Peyer's patch (tissue), 4 donors: ENCODE results near the gene SLBP.

Experiments
- POLR2A ChIP-seq, 2 donors: fragments of 450-650 bp; IDR thresholded peaks; one replicate each; pipeline ENCODE4 v1.5.1; 2017; ENCODE audit warnings: antibody characterized with exemption in 2 of 2, mild to moderate bottlenecking in 2 of 2, moderate library complexity in 2 of 2
- TF ChIP-seq, protein P1 (sequence below), 6 experiments: fragments of 450-650 bp in 4 of 6; fragments of 200-600 bp in 2 of 6; sonication (generic) in 1 of 6; IDR thresholded peaks; one replicate each; pipeline ENCODE4 v1.5.1; 2017 to 2019; ENCODE audit warnings: antibody characterized with exemption in 6 of 6, mild to moderate bottlenecking in 3 of 6, moderate library complexity in 1 of 6

DNA sequence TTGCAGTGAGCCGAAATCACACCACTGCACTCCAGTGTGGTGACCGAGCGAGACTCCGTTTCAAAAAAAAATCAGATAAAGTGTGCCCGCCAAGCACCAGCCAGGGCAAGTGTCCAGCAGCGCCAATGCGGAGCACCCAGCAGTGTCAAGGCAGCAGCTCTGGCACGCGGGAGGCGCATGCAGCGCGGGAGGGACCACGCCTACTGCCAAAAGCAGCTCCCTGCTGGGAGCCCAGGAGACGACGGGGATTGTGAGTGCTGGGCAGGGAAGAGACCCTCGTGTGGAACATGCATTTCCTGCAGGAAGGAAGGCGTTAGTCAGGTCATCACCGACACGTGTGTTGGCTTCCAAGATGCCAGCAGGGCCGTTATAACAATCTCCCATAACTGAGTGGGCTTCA, 38.4 kb downstream of the SLBP start:
- TF ChIP-seq, protein P1, sequence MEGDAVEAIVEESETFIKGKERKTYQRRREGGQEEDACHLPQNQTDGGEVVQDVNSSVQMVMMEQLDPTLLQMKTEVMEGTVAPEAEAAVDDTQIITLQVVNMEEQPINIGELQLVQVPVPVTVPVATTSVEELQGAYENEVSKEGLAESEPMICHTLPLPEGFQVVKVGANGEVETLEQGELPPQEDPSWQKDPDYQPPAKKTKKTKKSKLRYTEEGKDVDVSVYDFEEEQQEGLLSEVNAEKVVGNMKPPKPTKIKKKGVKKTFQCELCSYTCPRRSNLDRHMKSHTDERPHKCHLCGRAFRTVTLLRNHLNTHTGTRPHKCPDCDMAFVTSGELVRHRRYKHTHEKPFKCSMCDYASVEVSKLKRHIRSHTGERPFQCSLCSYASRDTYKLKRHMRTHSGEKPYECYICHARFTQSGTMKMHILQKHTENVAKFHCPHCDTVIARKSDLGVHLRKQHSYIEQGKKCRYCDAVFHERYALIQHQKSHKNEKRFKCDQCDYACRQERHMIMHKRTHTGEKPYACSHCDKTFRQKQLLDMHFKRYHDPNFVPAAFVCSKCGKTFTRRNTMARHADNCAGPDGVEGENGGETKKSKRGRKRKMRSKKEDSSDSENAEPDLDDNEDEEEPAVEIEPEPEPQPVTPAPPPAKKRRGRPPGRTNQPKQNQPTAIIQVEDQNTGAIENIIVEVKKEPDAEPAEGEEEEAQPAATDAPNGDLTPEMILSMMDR (IDR thresholded peaks at IDR 0.05) = no peak
- no peak for TF ChIP-seq POLR2A (IDR thresholded peaks at IDR 0.05)
